OCI-M1 (cell line): ENCODE data around the gene GRK5.

ENCODE experiments used
- DNase-seq: peaks from one replicate; lab custom pipeline; 2025; lab: John Stamatoyannopoulos, UW

The GRK5 gene

DNA sequence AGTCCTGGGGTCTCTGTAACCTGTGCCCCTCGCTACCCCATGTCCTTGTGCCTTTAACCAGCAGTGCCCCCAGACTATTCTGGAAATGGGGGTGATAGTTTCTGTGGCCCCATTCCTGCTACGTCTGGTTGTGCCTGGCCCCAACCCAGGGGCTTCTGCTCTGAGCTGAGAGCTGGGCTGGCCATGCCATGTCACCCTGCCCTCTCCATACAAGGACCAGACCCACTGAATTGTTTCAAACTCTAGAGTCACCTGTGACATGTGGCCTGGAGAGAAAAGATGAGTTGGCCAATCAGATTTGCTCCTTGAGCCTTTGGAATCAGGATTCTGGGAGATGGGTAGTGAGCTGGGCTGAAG lies 108.6 kb downstream of the GRK5 start:
- DNase-seq: no peak

DNA sequence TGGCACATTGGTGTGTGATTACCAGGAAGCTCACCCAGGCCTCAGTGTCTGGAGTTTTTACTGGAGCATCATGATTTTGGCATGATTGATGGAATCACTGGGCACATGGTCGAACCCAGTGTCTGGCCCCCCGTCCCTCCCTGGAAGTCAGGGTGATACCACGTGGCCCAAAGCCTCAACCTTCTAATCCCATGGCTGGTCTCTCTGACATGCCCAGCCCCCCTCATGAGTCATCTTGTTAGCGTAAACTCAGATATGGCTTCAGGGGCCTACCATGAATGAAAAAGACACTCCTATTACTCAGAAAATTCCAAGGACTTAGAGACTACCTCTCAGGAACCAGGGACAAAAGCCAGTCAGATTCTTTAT lies 109.3 kb downstream of the GRK5 start:
- no peak for DNase-seq

DNA sequence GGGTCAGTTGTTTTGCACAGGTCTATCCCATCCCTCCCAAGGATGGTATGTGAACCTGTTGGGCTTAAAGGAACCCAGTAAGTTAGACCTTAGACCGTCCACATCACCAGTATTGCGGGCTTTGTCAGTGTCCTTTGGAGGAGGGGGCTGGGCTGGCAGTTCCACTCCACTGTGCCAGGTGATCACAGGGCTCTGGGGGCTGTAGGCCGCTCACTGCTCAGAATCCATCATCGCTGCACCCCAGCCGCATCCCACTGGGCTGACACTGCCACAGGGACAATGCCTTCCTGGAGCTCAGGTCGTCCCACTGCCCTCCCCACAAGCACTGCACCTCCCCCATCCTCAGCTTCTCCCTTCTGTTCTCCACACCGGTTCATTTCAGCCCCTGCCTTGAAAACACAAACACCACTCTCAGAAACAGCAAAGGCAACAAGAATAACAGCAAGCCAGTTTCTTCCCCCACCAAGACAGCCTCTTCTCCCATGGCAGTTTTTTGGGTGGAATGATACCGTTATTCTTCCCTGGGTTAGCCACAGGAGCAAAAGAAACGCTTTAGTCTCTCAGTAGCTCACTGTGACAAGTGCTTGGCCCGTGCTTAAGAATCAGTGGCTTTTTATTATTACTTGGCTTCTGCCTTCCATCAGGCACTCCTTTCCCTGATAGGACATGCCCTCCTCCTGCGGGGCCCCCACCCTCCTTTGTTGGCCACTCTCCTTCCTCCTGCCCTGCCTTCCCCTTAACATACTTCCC lies 111.2 kb downstream of the GRK5 start:
- DNase-seq: no peak

DNA sequence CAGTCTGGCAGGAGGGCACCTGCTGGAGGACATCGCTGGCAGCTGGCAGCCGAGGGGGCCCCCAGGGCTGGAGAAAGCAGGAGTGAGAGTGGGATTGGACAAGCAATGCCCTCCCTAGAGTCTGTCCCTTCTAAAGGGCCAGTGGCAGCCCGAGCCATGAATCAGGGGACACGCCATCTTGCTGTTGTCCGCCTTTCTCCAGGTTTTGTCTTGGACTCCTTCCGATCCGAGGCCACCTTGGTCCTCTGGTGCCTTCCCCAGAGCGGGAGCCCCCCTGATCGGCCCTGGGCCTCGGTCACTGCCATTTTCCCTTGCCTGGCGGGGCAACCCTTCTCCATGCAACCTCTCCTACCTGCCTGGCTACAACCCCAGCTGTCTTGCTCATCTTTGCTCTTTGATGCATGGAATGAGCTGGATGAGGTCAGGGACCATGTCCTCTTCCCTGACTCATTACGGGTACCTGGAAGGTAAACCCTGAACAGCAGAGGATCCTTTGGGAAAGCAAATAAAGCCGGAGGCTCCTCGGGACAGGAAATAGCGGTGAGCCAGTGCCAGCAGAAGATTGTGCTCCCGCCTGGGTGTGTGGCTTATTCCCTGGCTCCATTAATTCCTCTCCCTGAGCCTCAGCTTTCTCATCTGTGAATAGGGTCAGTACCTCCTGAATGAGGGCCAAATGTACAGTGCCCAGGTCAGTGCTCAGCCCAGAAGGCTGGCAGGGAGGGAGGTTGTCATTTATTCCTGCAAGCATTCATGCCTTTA lies 112.0 kb downstream of the GRK5 start:
- no peak for DNase-seq

DNA sequence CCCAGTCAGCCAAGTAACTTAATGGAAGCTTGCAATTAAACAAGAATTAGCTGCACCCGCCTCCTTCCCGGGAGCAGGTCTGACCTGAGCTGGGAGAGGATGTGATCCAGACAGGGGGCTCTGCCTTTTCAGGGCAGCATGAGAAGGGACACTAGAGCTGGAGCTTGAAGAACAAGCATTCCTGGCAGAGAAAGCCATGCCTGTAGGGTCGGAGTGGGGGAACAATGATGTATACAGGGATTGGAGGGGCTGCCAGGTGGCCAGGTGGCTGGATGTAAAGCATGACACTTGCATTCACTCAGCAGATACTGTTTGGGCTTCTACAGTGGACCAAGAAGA lies 112.5 kb downstream of the GRK5 start:
- no peak for DNase-seq

DNA sequence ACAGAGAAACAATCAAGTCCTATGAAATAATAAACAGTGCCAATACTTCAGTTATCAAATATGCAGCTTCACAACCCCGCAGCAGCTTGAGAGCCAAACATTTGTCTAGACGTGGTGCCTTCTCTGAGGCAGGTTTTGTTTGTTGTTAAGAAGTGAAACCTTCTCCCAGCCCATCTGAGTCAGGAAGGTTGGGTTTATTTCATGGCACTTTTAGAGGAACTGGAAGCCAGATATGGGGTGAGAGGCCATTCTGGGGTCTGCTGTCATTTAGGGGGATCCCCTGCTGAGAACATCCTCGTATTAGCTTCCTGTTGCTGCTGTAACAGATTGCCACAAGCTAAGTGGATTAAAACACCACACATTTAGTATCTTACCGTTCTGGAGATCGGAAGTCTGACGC lies 113.6 kb downstream of the GRK5 start:
- no peak for DNase-seq

DNA sequence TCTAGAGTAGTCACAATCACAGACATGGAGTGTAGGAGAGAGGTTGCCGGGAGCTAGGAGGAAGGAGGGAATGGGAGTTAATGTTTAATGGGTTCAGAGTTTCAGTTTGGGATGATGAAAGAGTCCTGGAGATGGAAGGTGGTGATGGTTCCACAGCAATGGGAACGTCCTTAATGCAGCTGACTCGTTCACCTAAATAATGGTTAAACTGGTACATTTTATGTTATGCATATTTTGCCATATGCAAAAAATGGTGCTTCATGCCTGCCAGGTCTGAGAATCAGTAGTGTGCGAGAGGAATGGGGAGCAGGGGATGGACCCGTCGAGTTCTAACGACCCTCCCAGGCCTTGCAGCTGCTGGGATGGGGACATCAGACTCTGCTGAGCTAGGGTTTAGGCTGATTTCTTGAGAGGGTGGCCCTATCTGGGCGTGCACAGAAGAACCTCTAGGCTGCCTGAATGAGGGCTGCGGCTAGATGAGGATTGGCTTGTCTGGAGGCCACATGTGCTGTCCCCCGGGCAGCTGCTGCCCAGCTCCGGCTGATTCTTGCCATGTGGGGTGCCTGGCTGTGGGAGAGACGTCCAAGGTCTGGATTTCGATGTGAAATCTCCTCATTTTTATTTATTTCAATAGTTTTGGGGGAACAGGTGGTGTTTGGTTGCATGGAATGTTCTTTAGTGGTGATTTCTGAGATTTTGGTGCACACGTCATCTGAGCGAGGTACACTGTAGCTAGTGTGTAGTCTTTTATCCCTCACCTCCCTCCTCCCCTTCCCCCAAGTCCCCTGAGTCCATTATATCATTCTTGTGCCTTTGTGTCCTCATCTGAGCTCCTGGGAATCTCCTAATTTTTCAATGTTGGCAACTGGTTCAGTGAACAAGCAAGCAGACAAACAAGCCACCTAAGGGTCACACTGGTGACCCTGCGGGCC lies 116.0 kb downstream of the GRK5 start:
- DNase-seq: no peak

DNA sequence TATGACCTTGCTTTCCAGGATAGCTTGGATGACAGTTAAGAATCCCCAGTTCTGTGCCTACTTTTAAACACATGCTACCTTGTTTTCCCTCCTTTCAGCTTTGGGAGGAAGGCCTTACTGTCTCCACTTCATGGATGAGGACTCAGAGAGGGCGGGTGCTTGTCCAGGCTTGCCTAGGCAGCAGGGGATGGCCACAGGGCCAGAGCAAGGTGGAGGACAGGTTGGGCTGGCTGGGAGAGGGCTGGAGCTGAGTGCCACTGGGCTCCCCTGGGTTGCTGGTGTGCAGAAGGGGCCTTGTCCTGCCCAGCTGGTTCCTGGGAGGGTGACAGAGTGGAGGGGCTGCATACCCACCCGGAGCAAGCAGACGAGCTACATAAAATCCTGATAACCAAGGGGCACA lies 117.8 kb downstream of the GRK5 start:
- DNase-seq: no peak

DNA sequence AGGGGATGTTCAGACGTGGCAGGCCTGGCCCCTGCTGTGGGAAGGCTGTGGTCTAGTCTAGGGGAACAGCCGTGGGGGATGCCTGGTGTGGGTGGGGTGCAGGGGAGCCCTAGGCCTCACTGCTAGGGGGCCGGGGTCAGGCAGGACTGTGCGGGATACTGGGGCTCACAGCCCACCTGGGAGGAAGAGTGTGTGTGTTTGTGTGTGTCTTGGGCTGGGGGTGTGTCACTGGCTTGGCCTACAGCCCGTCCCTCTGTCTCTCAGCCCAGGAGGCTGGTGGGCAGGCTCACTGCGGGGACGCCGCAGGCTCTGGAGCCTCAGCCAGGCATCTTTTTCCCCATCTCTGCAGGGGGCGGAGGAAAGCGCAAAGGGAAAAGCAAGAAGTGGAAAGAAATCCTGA lies 118.8 kb downstream of the GRK5 start:
- no peak for DNase-seq

DNA sequence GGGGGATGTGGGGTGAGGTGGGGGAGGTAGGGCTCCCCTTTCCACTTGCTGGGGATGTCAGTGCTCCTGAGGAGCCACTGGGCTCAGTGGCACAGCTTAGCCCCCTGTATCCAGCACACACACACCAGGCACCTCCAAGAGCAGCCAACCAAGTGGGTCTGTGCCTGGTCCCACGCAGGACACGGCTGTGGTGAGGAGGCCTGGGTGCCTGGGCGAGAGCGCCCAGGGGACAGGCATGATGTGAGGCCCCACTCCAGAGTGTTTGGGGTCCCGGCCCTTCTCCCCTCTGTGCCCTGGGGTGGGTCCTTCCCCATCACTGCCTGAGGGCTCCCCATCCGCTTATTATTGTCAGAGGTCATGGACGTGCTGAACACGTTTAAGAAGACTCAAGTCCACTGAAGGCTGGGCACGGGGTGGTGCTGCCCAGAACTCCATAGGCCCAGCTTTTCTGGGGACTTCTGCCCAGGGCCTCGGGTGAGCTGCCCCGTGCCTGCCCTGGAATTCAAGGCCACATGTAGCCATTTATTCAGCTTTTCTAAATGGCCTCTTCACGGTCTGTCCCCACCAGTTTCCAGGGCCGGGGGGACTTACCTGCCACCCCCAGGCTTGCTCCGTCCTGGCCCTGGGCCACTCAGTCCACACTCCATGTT lies 119.8 kb downstream of the GRK5 start:
- no peak for DNase-seq

DNA sequence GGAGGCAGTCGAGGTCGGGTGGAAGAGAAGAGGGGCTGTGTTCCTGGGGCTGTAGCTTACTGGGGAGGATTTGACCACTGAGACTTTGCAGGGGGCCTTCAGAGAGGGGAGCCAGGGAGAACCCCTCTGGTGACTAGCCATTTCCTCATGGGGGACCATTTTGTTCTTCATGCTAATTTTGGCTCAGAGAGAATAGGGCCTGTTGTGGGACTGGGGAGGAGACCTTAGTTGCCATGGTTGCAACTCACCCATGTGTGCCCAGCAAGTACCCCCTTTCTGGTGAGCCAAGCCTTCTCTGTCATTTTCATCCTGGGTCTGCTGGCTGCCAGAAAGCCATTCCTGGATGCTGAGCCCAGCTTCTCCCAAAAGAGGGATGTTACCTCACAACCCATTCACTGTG lies 120.9 kb downstream of the GRK5 start:
- DNase-seq: no peak

DNA sequence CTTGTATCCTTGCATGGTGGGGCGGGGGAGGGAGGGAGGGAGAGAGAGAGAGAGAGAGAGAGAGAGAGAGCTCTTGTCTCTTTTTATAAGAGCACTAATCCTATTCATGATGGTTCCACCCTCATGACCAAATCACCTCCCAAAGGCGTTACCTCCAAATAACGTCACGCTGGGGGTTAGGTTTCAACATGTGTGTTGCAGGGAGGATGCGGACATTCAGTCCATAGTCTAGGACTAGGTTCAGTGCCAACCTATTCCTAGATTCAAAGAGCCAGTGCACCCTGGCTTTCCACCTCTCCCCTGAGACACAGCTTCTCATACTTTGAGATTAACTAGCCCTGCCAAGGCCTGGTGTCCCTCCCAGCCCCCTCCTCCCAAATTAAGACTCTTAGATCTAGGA lies 123.0 kb downstream of the GRK5 start:
- DNase-seq: no peak

DNA sequence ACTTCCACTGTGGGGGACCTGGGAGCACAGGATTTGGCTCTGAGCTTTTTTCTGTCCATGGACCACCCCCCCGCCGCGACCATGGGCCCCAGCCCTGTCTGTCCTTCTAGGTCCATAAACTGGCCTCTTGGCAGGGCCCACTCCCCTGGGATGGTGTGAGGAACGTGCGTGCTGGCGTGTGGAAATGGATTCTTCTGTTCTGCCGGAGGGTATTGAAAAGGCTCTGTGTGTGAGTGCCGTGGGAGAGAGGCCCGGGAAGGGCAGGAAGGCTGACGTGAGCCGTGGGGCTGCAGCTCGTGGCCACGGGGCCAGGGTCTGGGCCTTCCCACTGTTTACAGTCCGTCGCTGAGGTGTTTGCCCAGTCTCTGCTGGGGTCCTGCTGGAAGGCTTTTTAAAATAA lies 123.7 kb downstream of the GRK5 start:
- DNase-seq: no peak

DNA sequence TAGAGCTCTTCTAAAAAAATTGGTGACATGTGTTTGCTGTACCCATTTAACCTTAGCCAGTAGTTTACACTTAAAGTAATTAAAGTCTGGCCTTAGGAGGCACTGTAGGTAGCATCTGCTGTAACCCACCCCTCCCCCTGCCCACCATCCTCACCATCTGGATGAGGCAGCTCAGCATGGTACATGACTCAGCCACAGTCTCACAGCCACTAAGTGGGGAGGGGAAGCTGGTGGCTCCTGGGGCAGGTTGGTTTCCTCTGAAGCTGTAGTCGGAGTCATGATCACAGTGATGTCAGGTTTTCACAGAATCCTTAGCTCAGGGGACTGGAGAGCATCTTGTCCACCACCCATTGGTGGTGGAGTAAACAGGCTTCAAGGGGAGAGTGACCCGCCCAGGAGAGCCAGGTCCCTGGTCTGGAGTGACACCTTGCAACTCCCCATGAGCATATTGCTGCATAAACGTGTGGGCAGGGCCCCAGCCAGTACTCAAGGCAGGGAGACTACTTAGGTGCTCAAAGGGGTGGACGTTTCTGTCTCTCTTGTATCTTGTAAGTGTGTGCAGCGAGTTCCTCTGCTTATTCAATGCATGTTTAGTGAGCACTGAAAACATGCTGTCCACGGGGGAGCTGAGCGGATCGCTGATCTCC lies 125.9 kb downstream of the GRK5 start:
- peak; percentile 17 for DNase-seq

DNA sequence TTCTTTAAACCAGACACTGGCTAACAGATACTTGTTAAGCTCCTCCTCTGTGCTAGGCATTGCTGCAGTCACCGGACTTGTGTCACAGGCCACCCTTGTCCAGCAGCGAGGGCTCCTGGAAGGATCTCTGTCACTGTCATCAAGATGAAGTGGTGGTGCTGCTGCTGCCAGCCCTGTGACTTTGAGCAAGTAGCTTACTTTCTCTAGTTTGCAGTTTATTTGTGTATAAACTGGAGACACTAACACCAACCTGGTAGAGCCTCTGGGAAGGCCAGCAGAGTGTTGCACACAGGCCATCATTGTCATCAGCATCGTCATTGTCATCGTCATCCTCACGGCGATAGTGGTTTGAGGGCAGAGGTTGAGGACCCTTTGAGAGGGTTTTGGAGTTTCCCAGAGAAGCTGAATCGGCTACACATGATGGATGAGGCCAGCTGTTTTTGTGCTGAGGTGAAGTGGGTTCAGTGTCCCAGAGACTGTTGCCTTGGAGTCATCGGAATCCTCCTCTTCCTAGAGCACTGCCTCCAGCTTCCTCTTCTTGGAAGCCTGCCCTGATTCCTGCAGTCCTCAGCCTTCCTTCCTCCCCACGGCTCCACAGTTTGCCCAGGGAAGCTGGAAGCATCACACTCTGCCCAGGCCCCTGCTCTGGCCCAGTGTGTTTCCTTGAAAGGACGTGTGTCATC lies 128.4 kb downstream of the GRK5 start:
- no peak for DNase-seq

DNA sequence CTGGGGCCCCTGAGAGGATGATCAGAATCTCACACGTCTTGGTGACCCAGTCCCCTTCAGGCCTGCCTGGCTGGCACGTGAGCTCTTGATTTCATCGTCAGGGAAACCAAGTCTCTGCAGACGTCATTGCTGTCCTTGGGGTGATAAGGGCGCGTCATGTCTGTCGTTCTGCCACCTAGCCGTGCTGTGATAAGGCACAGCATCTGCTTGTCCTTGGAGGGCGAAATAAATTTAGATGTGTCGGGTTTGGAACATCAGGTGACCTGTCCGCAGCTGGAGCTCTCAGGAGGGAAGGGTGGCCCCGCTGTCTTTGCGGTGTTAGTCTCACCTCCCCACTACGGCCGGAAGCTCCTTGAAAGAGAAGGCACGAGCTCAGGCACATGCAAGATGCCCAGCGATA lies 129.2 kb downstream of the GRK5 start:
- no peak for DNase-seq

DNA sequence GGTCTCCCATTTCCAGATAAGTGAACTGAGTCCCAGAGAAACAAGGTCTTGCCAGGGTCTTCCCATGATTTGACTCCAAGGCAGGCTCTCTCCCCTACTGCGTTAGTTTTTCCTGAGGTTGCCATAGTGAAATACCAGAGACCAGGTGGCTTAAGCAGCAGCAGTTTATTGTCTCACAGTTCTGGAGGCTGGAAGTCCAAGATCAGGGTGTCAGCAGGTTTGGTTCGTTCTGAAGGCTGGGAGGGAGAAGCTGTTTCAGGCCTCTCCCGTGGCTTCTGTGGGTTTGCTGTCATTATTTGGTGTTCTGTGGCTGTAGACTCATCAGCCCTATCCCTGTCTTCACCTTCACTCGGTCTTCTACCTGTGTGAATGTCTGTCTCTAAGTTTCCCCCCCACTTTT lies 129.9 kb downstream of the GRK5 start:
- DNase-seq: no peak

DNA sequence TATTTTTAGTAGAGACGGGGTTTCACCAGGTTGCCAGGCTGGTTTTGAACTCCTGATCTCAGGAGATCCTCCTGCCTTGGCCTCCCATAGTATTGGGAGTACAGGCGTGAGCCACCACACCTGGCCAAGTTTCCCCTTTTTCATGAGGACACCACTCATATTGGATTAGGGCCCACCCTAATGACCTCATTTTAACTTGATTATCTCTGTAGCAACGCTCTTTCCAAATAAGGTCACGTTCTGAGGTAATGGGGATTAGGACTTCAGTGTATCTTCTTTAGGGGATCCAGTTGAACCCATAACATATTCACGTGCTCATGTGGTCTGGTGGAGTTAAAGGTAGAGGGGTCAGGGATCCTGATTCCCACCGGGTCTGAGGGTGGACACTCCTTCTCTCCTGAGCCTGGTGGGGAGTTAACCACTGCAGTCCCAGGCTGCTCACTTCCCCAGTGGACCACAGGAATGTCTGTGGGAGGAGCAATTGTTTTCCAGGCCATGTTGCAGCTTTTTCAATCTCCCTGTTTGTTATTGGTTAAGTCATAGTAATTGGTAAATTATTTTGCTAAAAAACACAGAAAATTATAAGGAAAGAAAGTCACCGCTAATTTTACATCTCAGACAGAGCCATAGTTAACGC lies 130.5 kb downstream of the GRK5 start:
- no peak for DNase-seq

DNA sequence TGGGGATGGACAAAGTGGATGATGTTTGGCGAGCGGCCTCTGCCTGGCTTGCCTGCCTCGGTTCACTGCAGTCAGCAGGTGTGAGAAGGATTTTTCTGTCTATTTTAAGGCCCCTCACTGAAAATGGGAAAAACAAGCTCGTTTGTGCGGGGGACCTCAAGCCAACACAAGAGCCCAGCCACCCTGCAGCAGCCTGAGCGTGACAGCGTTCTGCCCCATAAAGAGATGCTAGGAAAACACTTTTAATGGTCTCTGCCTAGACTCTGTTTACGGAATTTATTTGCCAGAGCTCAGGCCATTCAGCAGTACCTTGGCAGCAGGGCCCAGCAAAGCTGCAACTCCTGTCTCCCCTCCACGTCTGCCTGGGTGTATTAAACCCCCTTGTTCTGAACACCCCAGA lies 131.7 kb downstream of the GRK5 start:
- no peak for DNase-seq

DNA sequence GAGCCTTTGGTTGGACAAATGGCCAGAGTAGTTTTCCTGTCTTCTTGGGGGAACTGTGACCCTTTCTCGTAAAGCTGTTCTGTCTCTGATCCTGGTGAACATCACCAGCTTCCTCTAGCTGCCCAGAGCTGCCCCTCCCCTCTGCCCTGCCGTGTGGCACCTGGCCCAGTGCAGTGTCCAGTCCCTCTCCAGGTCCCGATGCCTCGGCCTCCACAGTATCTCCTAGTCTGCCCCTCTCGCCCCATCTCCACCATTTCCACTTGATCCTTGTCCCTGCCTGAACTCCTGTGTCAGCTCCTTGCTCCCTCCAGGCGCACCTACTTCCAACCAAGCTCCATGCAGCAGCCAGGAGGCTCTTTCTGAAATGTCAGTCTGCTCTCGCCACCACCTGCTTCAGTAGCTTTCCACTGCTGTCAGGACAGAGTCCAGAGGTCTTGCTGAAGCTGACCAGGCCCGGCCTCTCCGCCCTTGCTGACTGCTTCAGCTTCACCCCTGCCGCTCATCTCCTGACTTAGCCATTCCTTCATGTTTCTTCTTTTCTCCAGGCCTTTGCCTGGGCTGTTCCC lies 133.6 kb downstream of the GRK5 start:
- DNase-seq: no peak
